ENCODE measurements around the gene ADAMTS17. TPM values are rescaled to one million over a fixed set of nuclear protein-coding genes. Genes with fewer than 3 reads are reported as not detected.

The ADAMTS17 gene
- polyA plus RNA-seq, 10 donors = 3.6 to 8.1 (median 5.5) TPM

DNA sequence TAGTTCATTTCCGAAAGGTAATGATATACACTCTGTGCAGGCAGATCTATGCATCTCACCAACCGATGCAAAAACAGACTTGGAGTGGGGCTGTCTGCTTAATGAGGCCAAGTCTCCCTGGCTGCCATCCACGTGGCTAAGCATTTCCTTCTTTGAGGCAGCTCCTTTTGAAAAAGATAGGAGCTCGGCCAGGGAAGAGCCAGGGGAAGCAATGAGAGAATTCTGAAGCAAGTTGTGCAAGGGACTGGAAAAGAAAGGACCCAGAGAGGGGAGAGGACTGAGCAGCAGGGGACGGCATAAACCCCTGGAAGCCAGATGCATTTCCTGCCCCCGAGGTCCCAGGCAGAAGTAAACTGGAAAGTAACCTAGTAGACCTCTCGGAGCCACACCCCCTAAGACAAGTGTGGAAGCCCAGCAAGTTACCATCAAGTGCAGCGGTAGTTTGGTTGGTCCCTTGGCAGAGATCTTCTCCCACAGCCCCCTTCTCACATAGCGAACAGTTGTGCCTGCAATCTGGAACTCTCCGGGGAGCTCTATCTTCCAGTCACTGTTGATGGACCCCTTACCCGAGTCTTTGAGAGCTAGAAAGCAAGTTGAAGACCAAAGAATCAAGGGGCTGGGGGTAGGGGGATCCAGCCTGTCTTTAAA lies 288.2 kb downstream of the ADAMTS17 start:
- peak in 1 of 3 donors; percentile 29 for DNase-seq

DNA sequence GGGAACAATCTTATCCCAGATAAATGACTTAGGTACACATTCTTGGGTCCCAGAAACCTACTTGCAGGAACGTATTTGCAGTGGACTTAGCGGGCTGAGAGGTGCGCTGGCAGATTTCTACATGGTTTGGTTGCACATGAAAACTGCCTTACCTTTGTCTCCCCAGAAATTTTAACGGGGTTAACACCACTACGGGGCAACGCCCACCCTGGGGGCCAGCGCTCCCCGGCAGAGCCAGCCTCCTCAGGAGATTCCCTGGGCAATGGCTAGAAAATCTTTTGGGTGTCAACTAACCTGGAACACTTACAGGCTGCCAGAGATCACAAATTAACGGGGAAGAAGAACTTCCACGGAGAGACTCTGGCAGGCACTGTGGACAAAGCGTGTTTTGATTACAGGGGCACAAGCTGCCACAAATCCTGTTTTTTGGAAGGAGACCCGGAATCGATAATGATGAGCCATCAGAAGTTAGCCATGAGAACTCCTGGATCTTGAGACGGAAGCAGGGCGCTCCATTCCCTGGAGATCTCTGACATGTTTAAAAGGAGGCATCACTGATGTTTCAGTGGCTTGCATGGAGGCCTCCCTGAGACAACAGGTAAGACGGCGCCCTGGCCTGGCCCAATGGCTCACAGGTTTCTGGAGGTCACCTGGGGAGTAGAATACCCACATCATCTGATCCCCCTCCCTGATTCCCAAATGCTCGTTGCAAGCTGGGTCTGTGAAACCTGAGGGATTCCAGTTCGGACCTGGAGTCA lies 288.9 kb downstream of the ADAMTS17 start:
- no peak for DNase-seq

- no peak for DNase-seq
These were observed 290.6 kb downstream of the ADAMTS17 start for GRCh38 chr15:100050877-100051786.

GRCh38 chr15:100049936-100050876 lies 291.6 kb downstream of the ADAMTS17 start:
- no peak for DNase-seq

GRCh38 chr15:100049483-100049882 lies 292.3 kb downstream of the ADAMTS17 start:
- no peak for DNase-seq

GRCh38 chr15:100048736-100049135 lies 293.0 kb downstream of the ADAMTS17 start:
- no peak for DNase-seq

GRCh38 chr15:100043692-100044091 lies 298.1 kb downstream of the ADAMTS17 start:
- DNase-seq = no peak

DNA sequence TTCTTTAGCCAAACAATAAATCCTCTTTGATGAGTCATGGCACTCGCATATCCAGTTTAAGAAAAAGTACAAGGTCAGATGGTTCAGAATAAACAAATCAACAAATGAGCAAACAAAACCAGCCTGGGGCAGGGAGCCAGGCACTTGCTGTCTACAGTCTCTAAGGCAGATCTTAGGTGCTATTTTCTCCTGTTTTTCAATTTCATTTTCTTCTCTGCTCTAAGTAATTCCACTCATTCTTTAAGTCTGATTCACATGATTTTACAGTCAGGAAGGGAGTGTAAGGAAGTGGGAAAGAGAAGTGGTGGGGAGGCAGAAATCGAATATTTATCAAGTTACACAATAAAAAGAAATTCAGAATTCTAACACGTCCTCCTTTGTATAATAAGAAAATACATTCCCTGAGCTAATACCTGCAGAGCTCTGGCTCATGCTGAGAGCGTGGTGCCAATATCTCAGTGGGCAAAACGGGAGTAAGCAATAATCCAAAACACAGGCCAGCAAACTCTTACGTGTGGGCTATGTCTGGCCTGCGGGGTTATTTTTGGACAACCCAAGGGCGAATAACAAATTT lies 298.6 kb downstream of the ADAMTS17 start:
- DNase-seq = no peak

DNA sequence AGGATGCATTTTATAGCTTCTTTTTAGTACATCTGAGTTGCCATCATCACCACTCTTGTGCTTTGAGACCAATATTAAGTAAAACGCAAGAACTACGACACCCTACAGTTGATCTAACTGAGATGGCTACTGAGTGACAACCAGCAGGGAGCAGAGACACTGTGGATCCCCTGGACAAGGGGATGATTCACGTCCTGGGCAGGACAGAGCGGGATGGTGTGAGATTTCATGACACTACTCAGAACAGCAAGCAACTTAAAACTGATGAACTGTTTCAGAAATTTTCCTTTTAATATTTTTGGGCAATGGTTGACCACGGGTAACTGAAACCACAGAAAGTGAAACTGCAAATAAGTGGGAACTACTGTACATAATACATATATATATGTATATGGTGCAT lies 299.2 kb downstream of the ADAMTS17 start:
- DNase-seq = no peak

GRCh38 chr15:100041127-100041828 lies 300.5 kb downstream of the ADAMTS17 start:
- DNase-seq = peak in 2 of 3 donors; percentile 68 to 88

GRCh38 chr15:100039994-100040393 lies 301.8 kb downstream of the ADAMTS17 start:
- peak in 1 of 3 donors; percentile 43 for DNase-seq

DNA sequence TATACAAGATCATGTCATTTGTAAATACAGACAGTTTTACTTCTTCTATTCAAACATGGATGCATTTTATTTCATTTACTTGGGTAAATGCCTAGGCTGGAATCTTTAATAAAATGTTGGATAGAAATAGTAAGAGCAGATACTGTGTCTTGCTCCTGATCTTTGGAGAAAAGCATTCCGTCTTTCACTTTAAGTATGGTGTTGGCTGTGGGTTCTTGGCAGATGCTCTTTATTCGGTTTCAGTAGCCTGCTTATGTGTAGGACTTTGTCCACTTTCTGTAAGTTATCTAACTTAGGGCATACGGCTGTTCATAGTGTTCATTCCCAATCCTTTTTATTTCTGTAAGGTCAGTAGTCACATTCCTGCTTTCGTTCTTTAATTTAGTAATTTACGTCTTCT lies 303.0 kb downstream of the ADAMTS17 start:
- DNase-seq = peak in 1 of 3 donors; percentile 59

GRCh38 chr15:100037901-100038300 lies 303.9 kb downstream of the ADAMTS17 start:
- no peak for DNase-seq

DNA sequence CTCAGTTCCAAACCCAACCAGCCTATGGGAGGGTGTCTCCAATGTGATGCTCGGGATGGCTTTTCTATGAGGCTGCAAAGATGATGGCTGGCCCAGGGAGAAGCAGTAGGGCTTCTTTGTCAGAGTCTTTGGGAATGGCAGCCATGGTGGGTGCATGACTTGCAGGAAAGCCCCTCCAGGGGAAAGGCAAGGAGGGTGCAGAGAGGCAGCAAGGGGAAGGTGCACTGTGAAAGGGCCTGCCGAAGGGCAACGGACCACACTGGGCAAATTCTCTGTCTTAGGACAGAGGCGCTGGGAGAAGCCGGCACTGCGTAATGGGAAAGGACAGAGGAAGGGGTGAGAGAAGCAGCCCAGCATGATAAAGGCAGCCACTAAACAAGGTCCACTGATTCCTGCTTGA lies 305.8 kb downstream of the ADAMTS17 start:
- DNase-seq = no peak

GRCh38 chr15:100034191-100034590 lies 307.6 kb downstream of the ADAMTS17 start:
- DNase-seq = no peak

DNA sequence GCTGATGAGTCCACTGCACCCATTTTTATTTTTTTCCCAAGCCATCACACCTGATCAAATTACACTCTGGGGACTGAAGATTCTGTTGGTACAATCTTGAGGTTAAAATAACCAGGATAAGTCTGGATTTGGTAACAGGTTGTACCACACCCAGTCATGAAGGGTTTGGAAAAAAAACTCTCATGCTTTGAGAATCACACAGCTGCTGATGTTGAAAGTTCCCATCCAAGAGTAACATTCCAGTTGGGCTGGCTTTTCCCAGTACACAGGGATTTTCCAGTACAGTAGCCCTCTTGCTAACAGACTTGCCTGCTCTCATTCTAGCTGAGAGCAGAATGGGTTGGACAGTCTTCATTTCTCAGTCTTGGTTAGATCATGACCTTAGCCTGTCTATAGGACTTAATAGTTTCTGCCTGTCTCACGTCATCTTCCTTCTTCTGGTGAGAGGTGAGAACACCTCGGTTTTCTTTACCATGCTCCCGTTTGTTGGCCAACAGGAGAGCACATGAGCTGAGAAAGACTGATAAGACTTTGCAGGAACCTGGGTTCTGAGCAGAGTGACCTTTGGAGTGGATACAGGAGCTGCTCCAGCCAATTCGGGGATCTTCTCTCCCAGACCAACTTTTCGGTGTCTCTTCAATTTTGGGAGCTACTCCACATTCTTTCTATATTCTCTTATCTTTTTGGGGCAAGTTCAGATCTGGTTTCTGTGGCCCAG lies 308.5 kb downstream of the ADAMTS17 start:
- peak in 2 of 3 donors; percentile 42 to 60 for DNase-seq

DNA sequence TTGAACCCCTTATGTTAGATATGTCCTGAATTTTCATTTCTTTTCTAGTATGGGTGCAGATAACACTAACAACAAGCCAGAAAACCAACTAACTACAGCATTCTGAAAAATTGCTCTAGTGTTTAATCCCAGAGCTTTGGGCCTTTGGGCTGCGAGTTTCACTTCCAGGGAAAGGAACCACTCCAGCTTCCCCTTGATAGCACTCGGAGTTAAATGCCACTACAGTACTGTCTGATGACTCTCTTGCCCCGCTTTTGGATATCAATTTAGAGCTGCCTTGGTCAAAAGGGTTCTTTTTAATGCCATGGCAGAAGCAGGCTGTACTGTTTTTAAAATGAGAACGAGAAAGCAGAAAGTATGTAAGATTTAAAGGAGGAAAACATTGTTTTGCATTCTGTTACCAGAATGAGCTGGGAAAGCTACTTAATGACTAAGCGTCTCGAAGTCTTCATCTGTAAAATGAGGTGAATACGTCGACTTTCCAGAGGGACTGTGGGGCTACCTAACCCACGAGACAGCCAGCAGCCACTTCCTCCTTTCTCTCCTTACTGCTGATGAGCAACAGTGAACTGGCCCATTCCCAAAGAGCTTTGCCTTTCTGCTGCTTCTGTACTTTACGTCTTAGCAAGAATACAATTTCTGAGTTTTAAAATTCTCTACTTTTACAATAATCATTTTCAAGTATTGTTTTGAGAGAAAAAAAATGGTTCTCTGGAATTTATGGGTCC lies 309.3 kb downstream of the ADAMTS17 start:
- peak in 2 of 3 donors; percentile 46 to 73 for DNase-seq

- no peak for DNase-seq
These were observed 310.0 kb downstream of the ADAMTS17 start for GRCh38 chr15:100031665-100032357.
